DOHH2 (cell line): ENCODE measurements around the gene SELENOF.

ENCODE experiments used
- CTCF ChIP-seq: fragments of 200-600 bp; sonication (generic); IDR thresholded peaks from one replicate; pipeline ENCODE4 v1.5.1; 2014; ENCODE audit warnings: antibody characterized with exemption, mild to moderate bottlenecking, low read depth, low read length; ENCODE audit not compliant: poor library complexity, severe bottlenecking
- EZH2phosphoT487 ChIP-seq: fragments of 200-600 bp; sonication (generic); IDR thresholded peaks from 2 replicates; pipeline ENCODE4 v1.6.1; 2017; ENCODE audit warnings: borderline replicate concordance, mild to moderate bottlenecking, antibody characterized with exemption, low read length, moderate library complexity, mixed read lengths

GRCh38 chr1:86922445-86922844 lies 8.5 kb upstream of the SELENOF start:
- no peak for TF ChIP-seq CTCF
- TF ChIP-seq EZH2phosphoT487, result no peak
